ENCODE results near the gene NANP. TPM values are rescaled to one million over a fixed set of nuclear protein-coding genes. Genes with fewer than 3 reads are reported as not detected.
"Not testable (repeated sequence)": the region's sequence is repeated elsewhere in the genome, so short reads cannot be mapped to it uniquely, and the experiment has no call there.

The NANP gene
- total RNA-seq, 4 donors from 2014 or later, result 3.5 to 10.6 (median 5.4) TPM

DNA sequence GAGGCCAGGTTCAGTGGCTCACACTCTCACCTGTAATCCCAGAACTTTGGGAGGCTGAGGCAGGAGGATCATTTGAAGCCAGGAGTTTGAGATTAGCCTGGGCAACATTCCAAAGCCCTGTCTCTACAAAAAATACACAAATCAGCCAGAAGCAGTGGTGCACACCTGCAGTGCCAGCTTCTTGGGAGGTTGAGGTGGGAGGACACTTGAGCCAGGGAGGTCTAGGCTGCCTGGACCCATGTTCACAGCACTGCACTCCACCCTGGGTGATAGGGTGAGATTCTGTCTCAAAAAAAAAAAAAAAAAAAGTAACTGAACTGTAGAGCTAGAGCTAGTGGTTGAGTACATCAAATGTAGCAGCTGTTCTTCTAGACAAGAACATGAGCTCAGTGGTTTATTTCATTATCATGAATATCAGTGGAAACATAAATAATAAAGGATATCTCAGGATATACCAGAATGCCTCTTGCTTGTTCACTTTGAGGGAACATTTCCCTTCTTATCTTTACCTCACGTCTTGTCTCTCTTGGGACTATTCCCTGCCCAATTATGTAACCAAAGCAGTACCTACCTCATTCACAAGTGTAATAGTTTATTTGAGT, 17.6 kb downstream of the NANP start:
- ATAC-seq (ENCODE audit: low FRiP score), result no peak
- no peak for DNase-seq (ENCODE audit: low spot score)
- TF ChIP-seq, protein P1, sequence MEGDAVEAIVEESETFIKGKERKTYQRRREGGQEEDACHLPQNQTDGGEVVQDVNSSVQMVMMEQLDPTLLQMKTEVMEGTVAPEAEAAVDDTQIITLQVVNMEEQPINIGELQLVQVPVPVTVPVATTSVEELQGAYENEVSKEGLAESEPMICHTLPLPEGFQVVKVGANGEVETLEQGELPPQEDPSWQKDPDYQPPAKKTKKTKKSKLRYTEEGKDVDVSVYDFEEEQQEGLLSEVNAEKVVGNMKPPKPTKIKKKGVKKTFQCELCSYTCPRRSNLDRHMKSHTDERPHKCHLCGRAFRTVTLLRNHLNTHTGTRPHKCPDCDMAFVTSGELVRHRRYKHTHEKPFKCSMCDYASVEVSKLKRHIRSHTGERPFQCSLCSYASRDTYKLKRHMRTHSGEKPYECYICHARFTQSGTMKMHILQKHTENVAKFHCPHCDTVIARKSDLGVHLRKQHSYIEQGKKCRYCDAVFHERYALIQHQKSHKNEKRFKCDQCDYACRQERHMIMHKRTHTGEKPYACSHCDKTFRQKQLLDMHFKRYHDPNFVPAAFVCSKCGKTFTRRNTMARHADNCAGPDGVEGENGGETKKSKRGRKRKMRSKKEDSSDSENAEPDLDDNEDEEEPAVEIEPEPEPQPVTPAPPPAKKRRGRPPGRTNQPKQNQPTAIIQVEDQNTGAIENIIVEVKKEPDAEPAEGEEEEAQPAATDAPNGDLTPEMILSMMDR (IDR thresholded peaks at IDR 0.05), result no peak

DNA sequence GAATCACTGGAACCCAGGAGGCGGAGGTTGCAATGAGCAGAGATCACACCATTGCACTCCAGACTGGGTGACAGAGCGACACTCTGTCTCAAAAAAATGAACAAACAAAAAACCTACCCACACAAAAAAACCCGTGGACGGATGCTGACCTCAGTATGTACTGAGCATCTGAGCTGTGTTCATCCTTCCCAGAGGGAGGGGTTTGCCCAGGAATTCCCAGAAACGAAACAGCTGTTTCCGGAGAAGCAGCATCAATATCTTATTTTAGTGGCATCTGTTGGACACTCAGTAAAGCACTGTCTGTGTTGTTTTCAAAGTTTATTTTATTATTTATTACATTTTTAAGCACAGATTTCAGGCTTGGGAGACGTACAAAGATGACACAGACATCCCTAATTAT, 18.7 kb downstream of the NANP start:
- ATAC-seq (ENCODE audit: low FRiP score) (no peak), DNase-seq (ENCODE audit: low spot score) (no peak)

DNA sequence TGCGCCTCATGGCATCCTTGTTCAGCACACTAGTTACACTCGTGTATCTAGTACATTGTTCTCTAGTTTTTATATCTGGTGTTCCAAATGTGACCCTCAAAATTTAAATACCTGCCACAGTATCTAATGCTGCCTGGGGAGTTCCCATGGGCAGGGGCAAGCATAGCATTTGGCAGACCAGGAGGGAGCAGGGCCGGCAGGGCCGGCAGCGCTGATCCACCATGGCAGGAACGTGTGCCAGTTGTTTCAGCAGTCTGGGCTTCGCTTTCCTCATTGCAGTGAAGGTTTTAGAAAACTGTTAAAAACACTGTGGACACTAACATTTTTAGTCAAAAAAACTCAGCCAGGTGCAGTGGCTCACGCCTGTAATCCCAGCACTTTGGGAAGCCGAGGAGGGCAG, 19.2 kb downstream of the NANP start:
- TF ChIP-seq, protein P1 (IDR thresholded peaks at IDR 0.05), result no peak
- DNase-seq (ENCODE audit: low spot score) (no peak), ATAC-seq (ENCODE audit: low FRiP score) (no peak)

More for the DNA sequence above, 18.7 kb downstream of the NANP start:
- TF ChIP-seq, protein P1 (IDR thresholded peaks at IDR 0.05), result no peak

DNA sequence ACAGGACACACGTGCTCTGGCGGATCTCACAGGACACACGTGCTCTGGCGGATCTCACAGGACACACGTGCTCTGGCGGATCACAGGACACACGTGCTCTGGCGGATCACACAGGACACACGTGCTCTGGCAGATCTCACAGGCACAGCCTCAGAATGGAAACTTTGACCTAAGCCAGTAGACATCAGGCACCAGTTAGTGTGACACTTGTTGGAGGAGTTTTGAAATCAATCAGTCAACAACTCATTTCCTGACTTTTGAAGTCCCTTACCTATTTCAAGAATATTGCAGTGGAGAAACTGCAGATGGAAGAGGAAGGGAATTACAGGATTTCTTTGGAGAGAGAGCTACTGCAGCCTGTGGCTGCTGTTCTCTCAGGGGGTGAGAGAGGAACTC, 20.9 kb downstream of the NANP start:
- not testable (repeated sequence) for ATAC-seq (ENCODE audit: low FRiP score); DNase-seq (ENCODE audit: low spot score)

DNA sequence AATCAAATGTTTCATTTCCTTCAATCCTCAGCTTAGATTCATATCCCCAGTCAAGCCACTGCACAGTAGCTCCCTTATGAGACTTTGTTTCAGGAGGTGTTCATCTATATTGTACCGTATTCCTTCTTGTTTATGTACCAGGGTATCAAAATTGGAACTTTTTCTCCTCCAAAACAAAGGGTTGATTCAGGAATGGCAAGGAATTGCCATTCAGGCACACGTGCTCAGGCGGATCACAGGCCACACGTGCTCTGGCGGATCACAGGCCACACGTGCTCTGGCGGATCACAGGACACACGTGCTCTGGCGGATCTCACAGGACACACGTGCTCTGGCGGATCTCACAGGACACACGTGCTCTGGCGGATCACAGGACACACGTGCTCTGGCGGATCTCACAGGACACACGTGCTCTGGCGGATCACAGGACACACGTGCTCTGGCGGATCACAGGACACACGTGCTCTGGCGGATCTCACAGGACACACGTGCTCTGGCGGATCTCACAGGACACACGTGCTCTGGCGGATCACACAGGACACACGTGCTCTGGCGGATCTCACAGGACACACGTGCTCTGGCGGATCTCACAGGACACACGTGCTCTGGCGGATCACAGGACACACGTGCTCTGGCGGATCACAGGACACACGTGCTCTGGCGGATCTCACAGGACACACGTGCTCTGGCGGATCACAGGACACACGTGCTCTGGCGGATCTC, 21.5 kb downstream of the NANP start:
- not testable (repeated sequence) for ATAC-seq (ENCODE audit: low FRiP score); DNase-seq (ENCODE audit: low spot score)

DNA sequence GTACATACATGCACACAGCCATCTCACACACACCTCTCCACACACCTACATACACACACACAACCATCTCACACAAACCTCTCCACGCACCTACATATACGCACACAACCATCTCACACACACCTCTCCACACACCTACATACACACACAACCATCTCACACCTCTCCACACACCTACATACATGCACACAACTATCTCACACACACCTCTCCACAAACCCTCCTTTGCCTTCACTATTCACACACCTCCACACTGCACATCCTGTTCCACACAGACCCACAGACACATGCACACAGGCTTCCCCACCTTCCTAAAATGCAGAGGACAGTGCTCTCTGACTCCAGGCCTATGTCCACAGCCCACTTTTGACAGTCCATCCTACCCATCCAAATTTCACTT, 22.2 kb downstream of the NANP start:
- ATAC-seq (ENCODE audit: low FRiP score), result no peak

DNA sequence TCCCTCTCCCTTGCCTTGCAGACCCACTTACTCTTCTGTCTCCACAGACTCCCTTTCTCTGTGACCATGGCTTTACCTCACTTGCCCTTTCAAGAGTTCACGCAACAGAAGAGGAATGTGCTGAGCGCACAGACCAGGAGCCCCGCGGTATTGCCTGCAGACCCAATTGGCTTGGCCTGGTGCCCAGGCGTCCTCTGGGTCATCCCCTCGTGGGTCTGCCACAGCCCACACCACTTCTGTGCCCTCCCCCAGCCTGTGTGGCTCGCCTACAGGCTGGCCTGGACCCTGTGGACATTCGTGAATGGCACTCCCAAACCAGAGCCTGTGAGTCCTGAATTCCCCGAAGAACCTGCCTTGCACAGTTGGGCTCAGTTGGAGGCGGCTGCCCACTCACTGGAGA, 23.2 kb downstream of the NANP start:
- ATAC-seq (ENCODE audit: low FRiP score), result no peak
- DNase-seq (ENCODE audit: low spot score), result no peak
- TF ChIP-seq, protein P1 (IDR thresholded peaks at IDR 0.05), result no peak

More for the DNA sequence above, 22.2 kb downstream of the NANP start:
- TF ChIP-seq, protein P1 (IDR thresholded peaks at IDR 0.05), result no peak
- DNase-seq (ENCODE audit: low spot score), result no peak

DNA sequence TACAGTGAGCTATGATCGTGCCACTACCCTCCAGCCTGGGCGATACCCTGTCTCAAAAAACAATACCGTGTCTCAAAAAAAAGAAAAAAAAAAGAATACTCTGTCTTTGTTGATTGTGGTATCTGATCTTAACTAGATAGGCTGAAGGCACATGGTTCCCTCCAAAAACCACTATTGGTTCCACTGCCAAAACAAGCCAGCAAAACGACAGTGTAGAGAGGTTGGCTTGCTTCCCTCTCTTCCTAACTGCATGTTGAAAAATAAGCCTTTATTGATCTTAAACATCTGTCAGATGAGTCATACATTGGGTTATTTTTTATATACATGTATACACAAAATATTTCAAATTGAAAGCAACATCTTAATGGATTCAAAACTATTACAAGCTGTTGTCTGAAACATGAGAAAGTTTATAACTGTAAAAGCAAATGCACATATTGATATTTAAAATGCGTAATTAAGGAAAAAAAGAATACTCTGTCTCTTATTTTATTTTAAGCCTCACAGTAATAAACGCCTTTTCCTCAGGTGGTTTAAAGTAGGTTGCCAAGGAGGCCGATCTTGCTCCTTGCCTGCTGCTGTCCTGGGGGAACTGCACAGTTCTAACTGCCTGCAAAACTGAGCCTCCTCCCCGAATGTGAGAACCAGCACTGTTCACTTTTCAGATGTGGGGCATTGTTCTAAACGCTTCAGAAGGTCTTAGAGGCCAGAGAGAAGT, 31.5 kb downstream of the NANP start:
- no peak for ATAC-seq (ENCODE audit: low FRiP score)
- no peak for DNase-seq (ENCODE audit: low spot score)
- TF ChIP-seq, protein P1 (IDR thresholded peaks at IDR 0.05), result no peak

DNA sequence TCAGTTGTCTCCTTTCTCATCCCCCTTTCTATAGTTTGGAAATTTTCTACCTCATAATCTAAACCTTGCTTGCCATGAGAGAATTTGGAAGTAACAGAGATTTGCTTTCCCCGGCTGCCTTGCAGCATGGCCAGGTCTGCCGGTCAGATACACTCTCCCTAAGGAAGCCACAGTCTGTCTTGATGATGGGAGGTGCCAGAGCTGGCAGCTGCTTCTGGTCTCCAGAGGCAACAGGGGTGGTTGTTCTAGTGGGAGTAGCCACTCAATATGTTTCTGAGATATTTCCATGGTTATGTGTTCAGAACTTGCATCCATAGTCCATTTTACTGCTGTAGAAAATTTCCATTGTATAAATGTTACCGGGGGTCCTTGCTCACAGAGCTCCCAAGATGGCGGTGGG, 33.0 kb downstream of the NANP start:
- not testable (repeated sequence) for ATAC-seq (ENCODE audit: low FRiP score); DNase-seq (ENCODE audit: low spot score)

Data from omental fat pad (tissue), 4 donors.